AG09319 (cell line): ENCODE results near the gene HTT.

Experiments used
- DNase-seq: peaks from one replicate; pipeline ENCODE4 v3.0.0-alpha.2; 2010; ENCODE audit warnings: low read depth; ENCODE audit errors: extremely low read depth
- TF ChIP-seq, protein P1 (sequence below): IDR thresholded peaks from 2 replicates; pipeline ENCODE4 v1.5.1; 2011; ENCODE audit warnings: low read depth, mild to moderate bottlenecking, inconsistent platforms, low read length, moderate library complexity

HTT gene

DNA sequence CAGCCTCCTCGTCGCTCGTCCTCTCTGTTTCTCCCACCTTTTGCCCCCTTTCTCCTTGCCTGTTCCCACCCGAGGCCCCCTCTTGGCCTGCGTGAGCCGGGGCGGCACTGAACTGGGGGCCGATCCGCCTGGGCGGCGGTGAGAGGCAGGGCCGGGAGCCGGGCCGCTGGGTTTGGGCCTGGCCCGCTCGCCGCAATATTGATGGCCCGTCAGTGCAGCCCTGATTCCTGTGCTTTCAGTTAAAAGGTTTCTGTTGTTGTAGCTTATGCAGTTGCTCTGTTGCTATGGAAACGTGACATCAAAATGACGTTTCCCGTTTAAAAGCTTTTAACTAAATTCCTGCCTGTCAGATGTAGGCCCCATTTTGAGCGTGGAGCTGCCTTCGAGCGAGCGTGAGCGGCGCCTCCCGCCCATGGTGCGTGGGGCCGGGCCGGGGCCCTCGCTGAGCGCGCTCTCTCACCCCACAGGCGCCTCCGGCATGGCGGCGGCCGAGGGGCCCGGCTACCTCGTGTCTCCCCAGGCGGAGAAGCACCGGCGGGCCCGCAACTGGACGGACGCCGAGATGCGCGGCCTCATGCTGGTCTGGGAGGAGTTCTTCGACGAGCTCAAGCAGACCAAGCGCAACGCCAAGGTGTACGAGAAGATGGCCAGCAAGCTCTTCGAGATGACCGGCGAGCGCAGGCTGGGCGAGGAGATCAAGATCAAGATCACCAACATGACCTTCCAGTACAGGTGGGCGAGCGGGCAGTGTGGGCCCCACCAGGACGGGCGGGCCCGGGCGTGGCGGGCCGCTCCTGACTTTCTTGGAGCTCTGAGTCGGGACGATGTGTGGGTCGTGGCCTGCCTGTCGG, 174.6 kb downstream of the HTT start, which contains the start of gene MSANTD1:
MSANTD1 (plus strand) TSS at position 349 of the 851 bp plus-strand sequence; CDS start at position 413, 64 bp downstream.
- TF ChIP-seq, protein P1, sequence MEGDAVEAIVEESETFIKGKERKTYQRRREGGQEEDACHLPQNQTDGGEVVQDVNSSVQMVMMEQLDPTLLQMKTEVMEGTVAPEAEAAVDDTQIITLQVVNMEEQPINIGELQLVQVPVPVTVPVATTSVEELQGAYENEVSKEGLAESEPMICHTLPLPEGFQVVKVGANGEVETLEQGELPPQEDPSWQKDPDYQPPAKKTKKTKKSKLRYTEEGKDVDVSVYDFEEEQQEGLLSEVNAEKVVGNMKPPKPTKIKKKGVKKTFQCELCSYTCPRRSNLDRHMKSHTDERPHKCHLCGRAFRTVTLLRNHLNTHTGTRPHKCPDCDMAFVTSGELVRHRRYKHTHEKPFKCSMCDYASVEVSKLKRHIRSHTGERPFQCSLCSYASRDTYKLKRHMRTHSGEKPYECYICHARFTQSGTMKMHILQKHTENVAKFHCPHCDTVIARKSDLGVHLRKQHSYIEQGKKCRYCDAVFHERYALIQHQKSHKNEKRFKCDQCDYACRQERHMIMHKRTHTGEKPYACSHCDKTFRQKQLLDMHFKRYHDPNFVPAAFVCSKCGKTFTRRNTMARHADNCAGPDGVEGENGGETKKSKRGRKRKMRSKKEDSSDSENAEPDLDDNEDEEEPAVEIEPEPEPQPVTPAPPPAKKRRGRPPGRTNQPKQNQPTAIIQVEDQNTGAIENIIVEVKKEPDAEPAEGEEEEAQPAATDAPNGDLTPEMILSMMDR: no peak
- DNase-seq: no peak

DNA sequence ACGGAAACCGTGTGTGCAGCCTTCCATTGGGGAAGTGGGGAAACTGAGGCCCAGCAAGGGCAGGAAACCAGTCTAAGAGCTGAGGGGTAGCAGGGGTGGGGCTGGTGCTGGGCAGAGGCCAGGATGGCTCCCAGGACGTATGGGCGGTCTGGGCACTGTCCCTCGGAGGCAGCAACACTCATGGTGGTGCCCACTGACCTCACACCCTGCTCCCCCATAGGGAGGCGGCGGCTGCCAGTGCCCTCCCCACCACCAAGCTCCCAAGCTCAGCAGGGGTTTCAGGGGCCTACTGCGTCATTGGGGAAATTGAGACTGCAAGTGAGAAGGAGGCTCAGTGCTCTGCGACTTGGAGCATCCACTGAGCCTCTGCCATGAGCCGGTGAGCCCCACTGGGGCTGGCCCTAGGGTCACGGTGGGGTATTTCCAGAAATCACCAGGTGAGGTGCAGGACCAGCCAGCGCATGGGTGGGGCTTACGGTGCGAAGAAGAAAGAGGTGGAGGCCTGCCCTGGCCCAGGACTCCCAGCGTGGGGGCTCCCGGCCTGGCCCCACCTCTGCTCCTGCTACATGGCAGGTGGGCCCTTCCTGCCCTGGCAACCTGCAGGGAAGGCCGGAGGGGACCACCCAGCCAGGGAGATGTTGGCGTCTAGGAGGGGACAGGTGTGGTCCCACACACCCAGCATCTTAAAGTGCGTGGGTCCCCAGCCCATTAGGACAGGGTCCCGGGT, 175.4 kb downstream of the HTT start:
- TF ChIP-seq, protein P1: no peak

DNA sequence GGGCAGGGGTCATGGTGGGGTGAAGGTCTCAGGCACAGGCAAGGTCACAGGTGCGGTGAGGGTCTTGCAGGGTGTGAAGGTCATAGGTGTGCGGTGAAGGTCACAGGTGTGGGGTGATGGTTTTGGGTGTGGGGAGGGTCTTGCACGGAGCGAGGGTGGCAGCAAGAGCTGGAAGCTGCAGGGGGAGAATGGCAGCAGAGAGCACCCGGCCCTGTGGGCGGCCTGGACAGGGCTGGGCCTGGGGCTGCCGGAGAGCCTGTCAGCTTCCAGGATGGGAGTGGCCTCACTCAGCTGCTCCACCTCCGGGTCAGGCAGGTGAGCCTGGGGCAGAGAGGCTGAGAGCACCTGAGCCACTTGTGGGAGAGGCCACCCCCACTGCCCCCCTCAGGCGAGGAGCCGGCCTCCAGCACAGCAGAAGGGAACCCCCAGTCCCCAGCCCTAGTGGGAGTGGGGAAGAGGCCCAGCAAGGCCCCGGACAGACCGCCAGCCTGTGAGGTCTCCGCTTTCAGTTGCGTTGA, 176.0 kb downstream of the HTT start:
- TF ChIP-seq, protein P1: no peak
- DNase-seq: no peak

More for the DNA sequence above, 175.4 kb downstream of the HTT start:
- no peak for DNase-seq

DNA sequence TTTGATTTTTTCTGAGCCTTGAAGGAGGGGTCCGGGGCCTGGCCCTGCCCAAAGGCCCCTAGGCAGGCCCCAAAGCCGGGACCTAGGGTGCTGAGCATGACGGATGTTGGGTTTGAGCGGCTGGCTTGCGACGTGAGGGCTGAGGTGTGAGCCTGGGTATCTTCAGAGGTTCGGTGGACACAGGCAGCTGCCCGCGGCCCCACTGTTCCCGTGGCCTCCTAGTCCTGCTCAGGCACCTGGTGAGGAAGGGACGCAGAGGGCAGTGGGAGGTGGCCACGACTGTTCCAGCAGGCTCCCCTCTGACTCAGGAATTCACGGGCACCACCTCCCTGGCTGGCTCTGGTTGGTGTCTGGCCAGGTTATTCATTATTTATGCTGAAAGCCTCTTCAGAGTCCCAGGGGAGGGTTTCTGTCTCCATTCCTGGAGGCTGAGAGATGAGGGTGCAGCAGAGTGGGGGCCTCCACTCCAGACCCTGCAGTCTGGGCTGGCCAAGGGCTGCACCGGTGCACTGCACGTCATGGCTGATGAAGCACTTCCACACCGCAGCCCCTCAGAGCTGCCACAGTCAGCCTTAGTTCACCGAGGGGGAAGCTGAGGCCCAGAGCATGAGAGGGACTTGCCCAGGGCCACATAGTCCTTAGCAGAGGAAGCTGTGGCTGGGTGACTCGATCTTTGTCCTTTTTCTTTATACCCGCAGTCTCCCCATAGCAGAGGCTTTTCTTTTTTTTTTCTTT, 176.6 kb downstream of the HTT start:
- TF ChIP-seq, protein P1: no peak
- DNase-seq: no peak

DNA sequence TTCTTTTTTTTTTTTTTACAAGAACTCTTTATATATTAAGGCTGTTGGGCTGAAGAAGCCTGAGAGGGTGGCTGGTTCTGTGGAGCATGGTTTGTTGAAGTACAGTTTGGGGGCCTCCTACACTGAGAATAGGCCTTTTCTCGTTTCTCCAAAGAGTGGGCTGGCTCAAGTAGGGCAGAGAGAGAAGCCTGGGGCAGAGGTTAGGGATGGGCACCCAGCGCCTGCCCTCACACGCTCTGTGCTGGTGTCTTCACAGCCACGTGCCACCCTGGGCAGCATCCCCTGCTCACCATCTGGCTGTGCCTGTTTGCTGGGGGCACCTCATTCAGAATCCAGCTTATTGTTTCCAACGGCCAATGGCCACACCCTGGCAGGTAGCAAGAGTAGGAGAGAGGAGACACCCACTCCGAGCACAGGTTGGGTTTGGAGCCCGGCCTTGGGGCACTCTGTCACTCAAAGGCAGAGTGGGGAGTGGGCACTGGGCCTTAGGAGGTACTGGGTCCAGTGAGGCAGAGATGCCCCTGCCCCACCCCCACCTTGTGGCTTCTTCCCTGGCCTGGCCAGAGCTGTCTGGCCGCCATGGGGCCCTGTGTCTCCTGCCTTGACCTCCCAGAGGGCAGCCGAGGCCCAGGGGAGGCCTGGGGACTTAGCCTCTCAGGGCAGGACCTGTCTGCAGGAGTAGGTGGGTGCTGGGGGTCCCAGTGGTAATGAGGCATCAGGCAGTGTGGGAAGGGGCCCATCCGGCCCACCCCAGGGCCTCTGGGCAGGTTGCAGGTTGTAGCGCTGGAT, 177.4 kb downstream of the HTT start:
- TF ChIP-seq, protein P1: no peak
- no peak for DNase-seq

DNA sequence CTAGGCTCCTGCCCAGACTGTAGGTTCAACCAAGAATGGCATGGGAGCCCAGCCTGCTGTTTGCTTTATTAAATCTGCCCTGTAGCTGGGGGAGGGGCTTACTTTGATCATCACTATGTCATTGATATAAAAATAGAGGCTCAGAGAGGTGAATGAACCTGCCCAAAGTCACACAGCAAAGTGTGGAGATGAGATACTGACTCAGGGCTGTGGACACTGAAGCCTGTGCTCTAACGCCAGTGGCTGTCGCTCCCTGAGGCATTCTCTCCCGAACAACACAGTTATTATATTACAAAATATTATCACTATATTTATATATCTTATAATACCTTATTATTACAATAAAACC, 178.0 kb downstream of the HTT start:
- TF ChIP-seq, protein P1: no peak
- no peak for DNase-seq
